ENCODE data around the gene ERCC4. TPM values are rescaled to one million over a fixed set of nuclear protein-coding genes. Genes with fewer than 3 reads are reported as not detected.

The ERCC4 gene
- polyA plus RNA-seq, 1 experiment: 4.9 TPM

- ChIA-PET POLR2A (interaction anchor here (0.6 kb wide), 1 partner anchor 575 kb away, joined by 8 read pairs; no protein-coding TSS in a partner anchor), CTCF (interaction anchor here (0.6 to 1.7 kb wide), 4 partner anchors 8 to 344 kb away, joined by 3 to 10 read pairs (median 4); partner anchors contain the start of gene ERCC4)
- Histone ChIP-seq H3K27me3 (ENCODE audit: control insufficient read depth, insufficient read depth, low read length) (no peaks in the 10 kb centered on the region), H3K36me3 (ENCODE audit: control insufficient read depth, insufficient read depth, low read length) (peaks cover 5% of the 10 kb centered on the region), H3K4me3 (ENCODE audit: low read depth, low read length) (no peak overlapping the region)
- no peak for DNase-seq (ENCODE audit: low read depth)
- TF ChIP-seq CTCF (IDR thresholded peaks at IDR 0.05; ENCODE audit: insufficient read depth, low read depth, low read length): no peak
Observed at GRCh38 chr16:13936155-13936554, 16.2 kb downstream of the ERCC4 start.

- no peak for DNase-seq (ENCODE audit: low read depth)
- no peak overlapping the region for H3K4me3 ChIP-seq (ENCODE audit: low read depth, low read length)
- no peaks in the 10 kb centered on the region for H3K27me3 ChIP-seq (ENCODE audit: control insufficient read depth, insufficient read depth, low read length)
- TF ChIP-seq CTCF (IDR thresholded peaks at IDR 0.05; ENCODE audit: insufficient read depth, low read depth, low read length): no peak
- CTCF ChIA-PET: interaction anchor here (1.3 to 1.7 kb wide), 3 partner anchors 9 to 17 kb away, joined by 3 to 10 read pairs (median 4); partner anchors contain the start of gene ERCC4
- H3K36me3 ChIP-seq (ENCODE audit: control insufficient read depth, insufficient read depth, low read length): peaks cover 5% of the 10 kb centered on the region
- POLR2A ChIA-PET: interaction anchor here (0.6 kb wide), 1 partner anchor 575 kb away, joined by 8 read pairs; no protein-coding TSS in a partner anchor
Observed at GRCh38 chr16:13936596-13937081, 16.7 kb downstream of the ERCC4 start.

- Histone ChIP-seq H3K27me3 (ENCODE audit: control insufficient read depth, insufficient read depth, low read length) (no peaks in the 10 kb centered on the region), H3K36me3 (ENCODE audit: control insufficient read depth, insufficient read depth, low read length) (peaks cover 4% of the 10 kb centered on the region), H3K4me3 (ENCODE audit: low read depth, low read length) (no peak overlapping the region)
- ChIA-PET POLR2A (no interaction called here), CTCF (interaction anchor here (1.3 to 1.4 kb wide), 2 partner anchors 9 to 12 kb away, joined by 3 to 4 read pairs; no protein-coding TSS in a partner anchor)
- no peak for DNase-seq (ENCODE audit: low read depth)
- no peak for TF ChIP-seq CTCF (IDR thresholded peaks at IDR 0.05; ENCODE audit: insufficient read depth, low read depth, low read length)
Observed at GRCh38 chr16:13937411-13937810, 17.5 kb downstream of the ERCC4 start.

GRCh38 chr16:13938480-13938879 lies 18.5 kb downstream of the ERCC4 start:
- POLR2A ChIA-PET: no interaction called here
- Histone ChIP-seq H3K4me3 (ENCODE audit: low read depth, low read length) (no peak overlapping the region), H3K27me3 (ENCODE audit: control insufficient read depth, insufficient read depth, low read length) (no peaks in the 10 kb centered on the region), H3K36me3 (ENCODE audit: control insufficient read depth, insufficient read depth, low read length) (peaks cover 4% of the 10 kb centered on the region)
- no peak for DNase-seq (ENCODE audit: low read depth)
- CTCF ChIA-PET: interaction anchor here (0.7 kb wide), 1 partner anchor 183 kb away, joined by 4 read pairs; no protein-coding TSS in a partner anchor
- TF ChIP-seq CTCF (IDR thresholded peaks at IDR 0.05; ENCODE audit: insufficient read depth, low read depth, low read length): no peak

- CTCF ChIA-PET: interaction anchor here (0.9 to 1.3 kb wide), 2 partner anchors 9 to 253 kb away, joined by 3 to 4 read pairs; no protein-coding TSS in a partner anchor
- POLR2A ChIA-PET: no interaction called here
- no peak for DNase-seq (ENCODE audit: low read depth)
- H3K27me3 ChIP-seq (ENCODE audit: control insufficient read depth, insufficient read depth, low read length): no peaks in the 10 kb centered on the region
- TF ChIP-seq CTCF (IDR thresholded peaks at IDR 0.05; ENCODE audit: insufficient read depth, low read depth, low read length): no peak
- no peak overlapping the region for H3K4me3 ChIP-seq (ENCODE audit: low read depth, low read length)
- peaks cover 4% of the 10 kb centered on the region for H3K36me3 ChIP-seq (ENCODE audit: control insufficient read depth, insufficient read depth, low read length)
Observed at GRCh38 chr16:13939821-13940220, 19.9 kb downstream of the ERCC4 start.

Data from BJ (cell line).